ENCODE results near the gene ZNF333.

DNA sequence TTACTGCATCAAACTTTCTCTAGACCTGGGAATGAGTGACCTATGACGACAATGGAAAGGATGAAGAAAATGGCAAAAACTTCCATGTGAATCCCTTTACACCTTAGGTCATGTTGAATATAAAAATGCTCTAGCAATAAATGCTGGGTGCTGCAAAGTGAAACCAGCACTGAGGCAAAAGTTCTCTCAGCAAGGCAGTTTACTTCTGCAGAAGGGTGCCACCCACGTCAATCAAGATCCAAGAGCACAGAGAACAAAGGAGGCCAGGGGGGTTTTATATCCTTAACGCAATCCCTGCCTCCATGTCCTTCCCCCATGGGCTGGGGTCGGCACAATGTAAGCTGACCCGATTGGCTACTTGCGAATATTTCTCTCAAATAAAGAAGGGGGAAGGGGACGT lies 38.7 kb downstream of the ZNF333 start:
- no peak for TF ChIP-seq POLR2A (IDR thresholded peaks at IDR 0.05; ENCODE audit: low read length)
- TF ChIP-seq GATA1 (IDR thresholded peaks at IDR 0.05; ENCODE audit: low read depth, low read length): no peak
